H9 (cell line): ENCODE data around the gene OMP. TPM values are rescaled to one million over a fixed set of nuclear protein-coding genes. Genes with fewer than 3 reads are reported as not detected.

Experiments used
- DNase-seq: peaks from one replicate; pipeline ENCODE4 v3.0.0-alpha.2; 2017
- H2AFZ ChIP-seq: one replicate; pipeline ENCODE4 v1.6.1; 2013; ENCODE audit warnings: mild to moderate bottlenecking, low read length, control low read depth, moderate library complexity
- H2AK5ac ChIP-seq: 2 replicates; pipeline ENCODE4 v1.6.1; 2013; ENCODE audit warnings: low read length, control low read depth, mixed read lengths; ENCODE audit not compliant: insufficient read length
- H2BK120ac ChIP-seq: one replicate; pipeline ENCODE4 v1.6.1; 2013; ENCODE audit warnings: low read depth, mild to moderate bottlenecking, low read length, control low read depth, inconsistent platforms; ENCODE audit not compliant: poor library complexity, severe bottlenecking
- H2BK12ac ChIP-seq: 2 replicates; pipeline ENCODE4 v1.6.1; 2013; ENCODE audit warnings: low read length, control low read depth, mixed read lengths, low read depth; ENCODE audit not compliant: insufficient read length
- H2BK15ac ChIP-seq: 2 replicates; pipeline ENCODE4 v1.6.1; 2013; ENCODE audit warnings: low read depth, low read length, control low read depth
- H2BK20ac ChIP-seq: one replicate; pipeline ENCODE4 v1.6.1; 2013; ENCODE audit warnings: low read depth, mild to moderate bottlenecking, low read length, control low read depth, inconsistent platforms; ENCODE audit not compliant: poor library complexity, severe bottlenecking
- H2BK5ac ChIP-seq: 2 replicates; pipeline ENCODE4 v1.6.1; 2013; ENCODE audit warnings: low read length, control low read depth, mixed read lengths; ENCODE audit not compliant: insufficient read length
- H3K14ac ChIP-seq: 2 replicates; pipeline ENCODE4 v1.6.1; 2013; ENCODE audit warnings: low read length, control low read depth; ENCODE audit not compliant: insufficient read depth
- H3K18ac ChIP-seq: 2 replicates; pipeline ENCODE4 v1.6.1; 2013; ENCODE audit warnings: low read depth, mild to moderate bottlenecking, mixed read lengths, low read length, control low read depth; ENCODE audit not compliant: insufficient read length
- H3K23ac ChIP-seq: 2 replicates; pipeline ENCODE4 v1.6.1; 2013; ENCODE audit warnings: low read length, control low read depth, mixed read lengths, low read depth; ENCODE audit not compliant: insufficient read length
- H3K23me2 ChIP-seq: 2 replicates; pipeline ENCODE4 v1.6.1; 2013; ENCODE audit warnings: low read depth, mild to moderate bottlenecking, mixed read lengths, low read length, control low read depth; ENCODE audit not compliant: insufficient read length, poor library complexity, severe bottlenecking
- H3K27ac ChIP-seq: 2 replicates; pipeline ENCODE4 v1.5.1; 2013; ENCODE audit warnings: low read length, control low read depth, mixed read lengths, low read depth; ENCODE audit not compliant: insufficient read length
- H3K27me3 ChIP-seq: 2 replicates; pipeline ENCODE4 v1.6.1; 2013; ENCODE audit warnings: low read length, control low read depth, inconsistent platforms; ENCODE audit not compliant: insufficient read depth
- H3K4ac ChIP-seq: 2 replicates; pipeline ENCODE4 v1.6.1; 2013; ENCODE audit warnings: low read depth, mild to moderate bottlenecking, control low read depth, inconsistent platforms, low read length, moderate library complexity
- H3K4me1 ChIP-seq: 2 replicates; pipeline ENCODE4 v1.6.1; 2013; ENCODE audit warnings: low read length, control low read depth, inconsistent platforms; ENCODE audit not compliant: insufficient read depth
- H3K4me2 ChIP-seq: 2 replicates; pipeline ENCODE4 v1.6.1; 2013; ENCODE audit warnings: low read length, control low read depth, mixed read lengths; ENCODE audit not compliant: insufficient read length, insufficient read depth
- H3K56ac ChIP-seq: 2 replicates; pipeline ENCODE4 v1.6.1; 2013; ENCODE audit warnings: low read depth, mild to moderate bottlenecking, mixed read lengths, low read length, control low read depth; ENCODE audit not compliant: insufficient read length
- H3K79me1 ChIP-seq: 2 replicates; pipeline ENCODE4 v1.6.1; 2013; ENCODE audit warnings: low read depth, mild to moderate bottlenecking, moderate library complexity, low read length, control low read depth, inconsistent platforms; ENCODE audit not compliant: insufficient read depth, poor library complexity, severe bottlenecking
- H3K79me2 ChIP-seq: 2 replicates; pipeline ENCODE4 v1.6.1; 2013; ENCODE audit warnings: low read length, control low read depth, inconsistent platforms; ENCODE audit not compliant: insufficient read depth
- H3K9ac ChIP-seq: 2 replicates; pipeline ENCODE4 v1.6.1; 2013; ENCODE audit warnings: low read length, control low read depth, mixed read lengths; ENCODE audit not compliant: insufficient read length; ENCODE audit errors: extremely low read depth
- H3K9me3 ChIP-seq: one replicate; pipeline ENCODE4 v1.6.1; 2013; ENCODE audit warnings: low read depth, low read length, inconsistent platforms; ENCODE audit not compliant: control insufficient read depth
- H3T11ph ChIP-seq: one replicate; pipeline ENCODE4 v1.6.1; 2013; ENCODE audit warnings: mild to moderate bottlenecking, low read length, control low read depth, inconsistent platforms
- H4K20me1 ChIP-seq: one replicate; pipeline ENCODE4 v1.6.1; 2013; ENCODE audit not compliant: control insufficient read depth, insufficient read length, insufficient read depth
- H4K5ac ChIP-seq: 2 replicates; pipeline ENCODE4 v1.6.1; 2013; ENCODE audit warnings: low read depth, mild to moderate bottlenecking, mixed read lengths, low read length, control low read depth; ENCODE audit not compliant: insufficient read length
- H4K8ac ChIP-seq: replicated peaks from 2 replicates; pipeline ENCODE4 v1.6.1; 2013; ENCODE audit warnings: low read length, control low read depth, mixed read lengths, low read depth; ENCODE audit not compliant: insufficient read length
- H4K91ac ChIP-seq: 2 replicates; pipeline ENCODE4 v1.6.1; 2013; ENCODE audit warnings: low read depth, mild to moderate bottlenecking, moderate library complexity, mixed read lengths, low read length, control low read depth; ENCODE audit not compliant: insufficient read length
- H3K27ac Mint-ChIP-seq, 3 experiments: 2 replicates in 2 of 3; 3 replicates in 1 of 3; pipeline ENCODE4 v1.8.0; 2020 to 2021; ENCODE audit warnings: mixed read lengths in 3 of 3, mild to moderate bottlenecking in 1 of 3, moderate library complexity in 1 of 3
- H3K27me3 Mint-ChIP-seq: 2 replicates; pipeline ENCODE4 v1.8.0; 2021; ENCODE audit warnings: low read depth, mild to moderate bottlenecking, moderate library complexity, mixed read lengths
- H3K36me3 Mint-ChIP-seq, 3 experiments: 2 replicates in 2 of 3; 3 replicates in 1 of 3; pipeline ENCODE4 v1.8.0; 2020 to 2021; ENCODE audit warnings: low read depth in 3 of 3, mixed read lengths in 3 of 3; ENCODE audit not compliant: insufficient read depth in 1 of 3
- H3K4me1 Mint-ChIP-seq, 2 experiments: 2 replicates each; pipeline ENCODE4 v1.8.0; 2020; ENCODE audit warnings: mixed read lengths in 2 of 2
- H3K4me3 Mint-ChIP-seq, 2 experiments: 2 replicates in 1 of 2; 3 replicates in 1 of 2; pipeline ENCODE4 v1.8.0; 2020 to 2021; ENCODE audit warnings: mild to moderate bottlenecking in 2 of 2, mixed read lengths in 2 of 2, moderate library complexity in 1 of 2
- H3K9me3 Mint-ChIP-seq, 2 experiments: 2 replicates in 1 of 2; 3 replicates in 1 of 2; pipeline ENCODE4 v1.8.0; 2020; ENCODE audit warnings: mild to moderate bottlenecking in 2 of 2, mixed read lengths in 2 of 2, moderate library complexity in 1 of 2
- WGBS: extraction: QIAGEN DNeasy Blood & Tissue Kit; methylation state at CpG from one replicate; pipeline ENCODE4 v1.1.7; 2013; ENCODE audit warnings: missing lambda C conversion rate, low lambda C conversion rate, mixed read lengths; ENCODE audit not compliant: insufficient read length; ENCODE audit errors: extremely low coverage; 5-methylcytosine and 5-hydroxymethylcytosine counted together
- total RNA-seq: library from RNA; stranded (reverse); gene quantifications from 2 replicates; pipeline ENCODE4 v1.2.1, GENCODE V29; 2021
- TF ChIP-seq, protein P1 (sequence below): fragments of 200-600 bp; sonication (generic); conservative IDR thresholded peaks from 3 replicates; pipeline ENCODE4 v1.8.0; 2021; ENCODE audit warnings: antibody characterized with exemption, mild to moderate bottlenecking

OMP gene
- total RNA-seq, 1 experiment from 2014 or later, result not detected

DNA sequence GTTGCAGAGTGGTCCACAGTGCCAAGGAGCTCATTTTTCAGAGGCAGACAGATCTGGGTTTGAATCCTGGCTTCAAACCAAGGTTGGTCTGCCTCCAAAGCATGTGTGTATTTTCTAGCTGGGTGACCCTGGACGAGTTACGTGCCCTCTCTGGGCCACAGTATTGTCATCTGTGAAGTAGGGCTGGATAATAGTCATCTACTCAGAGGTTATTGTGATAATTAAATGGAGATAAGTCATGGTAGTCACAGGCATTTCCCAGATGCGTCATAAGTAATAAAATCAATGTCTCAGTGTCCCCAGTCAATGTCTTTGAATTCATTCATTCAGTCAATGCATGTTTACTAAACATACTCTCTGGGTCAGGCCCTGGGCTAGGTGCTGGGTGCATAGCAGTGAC, 8.6 kb downstream of the OMP start:
- Histone ChIP-seq H2BK15ac (no peak overlapping the region), H3K9ac (no peak overlapping the region), H3K4ac (no peak overlapping the region), H3K18ac (no peak overlapping the region), H3K27me3 (no peaks in the 10 kb centered on the region), H4K5ac (no peak overlapping the region), H4K91ac (no peak overlapping the region), H3K14ac (no peak overlapping the region), H3K27ac (no peak overlapping the region), H3K4me2 (no peak overlapping the region), H3K79me1 (no peaks in the 10 kb centered on the region), H2BK12ac (no peak overlapping the region), H3K23ac (no peak overlapping the region), H2BK20ac (no peak overlapping the region), H3K56ac (no peak overlapping the region), H2BK120ac (no peak overlapping the region), H3K4me1 (no peaks in the 10 kb centered on the region), H3K79me2 (no peaks in the 10 kb centered on the region), H2BK5ac (no peak overlapping the region), H2AK5ac (no peak overlapping the region), H3K23me2 (no peaks in the 10 kb centered on the region), H3K9me3 (no peaks in the 10 kb centered on the region), H2AFZ (no peak overlapping the region), H4K20me1 (no peaks in the 10 kb centered on the region), H4K8ac (no peak overlapping the region), H3T11ph (no peak overlapping the region)
- H3K36me3 Mint-ChIP-seq, result no peaks in the 10 kb centered on the region; a peak in 1 of 7 replicates
- H3K9me3 Mint-ChIP-seq, result no peaks in the 10 kb centered on the region
- H3K4me1 Mint-ChIP-seq, result peaks cover 5 to 8% of the 10 kb centered on the region in 2 experiments
- no peak for DNase-seq
- no peak overlapping the region for H3K4me3 Mint-ChIP-seq
- no peak overlapping the region for H3K27ac Mint-ChIP-seq
- H3K27me3 Mint-ChIP-seq, result no peaks in the 10 kb centered on the region; the same call in 1 of the 2 replicates
- WGBS, result no CpG with 5 or more reads among the region's 3 CpGs
- TF ChIP-seq, protein P1, sequence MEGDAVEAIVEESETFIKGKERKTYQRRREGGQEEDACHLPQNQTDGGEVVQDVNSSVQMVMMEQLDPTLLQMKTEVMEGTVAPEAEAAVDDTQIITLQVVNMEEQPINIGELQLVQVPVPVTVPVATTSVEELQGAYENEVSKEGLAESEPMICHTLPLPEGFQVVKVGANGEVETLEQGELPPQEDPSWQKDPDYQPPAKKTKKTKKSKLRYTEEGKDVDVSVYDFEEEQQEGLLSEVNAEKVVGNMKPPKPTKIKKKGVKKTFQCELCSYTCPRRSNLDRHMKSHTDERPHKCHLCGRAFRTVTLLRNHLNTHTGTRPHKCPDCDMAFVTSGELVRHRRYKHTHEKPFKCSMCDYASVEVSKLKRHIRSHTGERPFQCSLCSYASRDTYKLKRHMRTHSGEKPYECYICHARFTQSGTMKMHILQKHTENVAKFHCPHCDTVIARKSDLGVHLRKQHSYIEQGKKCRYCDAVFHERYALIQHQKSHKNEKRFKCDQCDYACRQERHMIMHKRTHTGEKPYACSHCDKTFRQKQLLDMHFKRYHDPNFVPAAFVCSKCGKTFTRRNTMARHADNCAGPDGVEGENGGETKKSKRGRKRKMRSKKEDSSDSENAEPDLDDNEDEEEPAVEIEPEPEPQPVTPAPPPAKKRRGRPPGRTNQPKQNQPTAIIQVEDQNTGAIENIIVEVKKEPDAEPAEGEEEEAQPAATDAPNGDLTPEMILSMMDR, result no peak
